Endodermal cell (in vitro differentiated cells): ENCODE measurements around the gene PLEKHG5. TPM values are rescaled to one million over a fixed set of nuclear protein-coding genes. Genes with fewer than 3 reads are reported as not detected.

Experiments used
- DNase-seq: peaks from one replicate; pipeline ENCODE4 v3.0.0-alpha.2; 2017
- H3K27ac ChIP-seq: 2 replicates; pipeline ENCODE4 v1.5.1; 2013; ENCODE audit warnings: mild to moderate bottlenecking, low read depth, low read length, moderate library complexity
- H3K27me3 ChIP-seq: 2 replicates; pipeline ENCODE4 v1.6.1; 2013; ENCODE audit warnings: mild to moderate bottlenecking, low read length, moderate library complexity; ENCODE audit not compliant: insufficient read depth, control insufficient read depth, poor library complexity, severe bottlenecking
- H3K36me3 ChIP-seq: 2 replicates; pipeline ENCODE4 v1.7.0; 2013; ENCODE audit warnings: mild to moderate bottlenecking, low read length, moderate library complexity; ENCODE audit not compliant: control insufficient read depth, insufficient read depth
- H3K4me1 ChIP-seq: one replicate; pipeline ENCODE4 v1.7.0; 2013; ENCODE audit warnings: low read length; ENCODE audit not compliant: control insufficient read depth, insufficient read depth
- H3K4me3 ChIP-seq: 2 replicates; pipeline ENCODE4 v1.5.1; 2013; ENCODE audit warnings: mild to moderate bottlenecking, low read length, moderate library complexity
- H3K9ac ChIP-seq: 2 replicates; pipeline ENCODE4 v1.6.1; 2013; ENCODE audit warnings: mild to moderate bottlenecking, low read length, moderate library complexity; ENCODE audit not compliant: poor library complexity, severe bottlenecking; ENCODE audit errors: extremely low read depth
- H3K9me3 ChIP-seq: 2 replicates; pipeline ENCODE4 v1.6.1; 2013; ENCODE audit warnings: mild to moderate bottlenecking, low read length, moderate library complexity; ENCODE audit not compliant: control insufficient read depth
- H3K27ac Mint-ChIP-seq: 2 replicates; pipeline ENCODE4 v1.8.0; 2020; ENCODE audit warnings: mixed read lengths
- H3K27me3 Mint-ChIP-seq: 2 replicates; pipeline ENCODE4 v1.8.0; 2021; ENCODE audit warnings: mild to moderate bottlenecking, mixed read lengths; ENCODE audit not compliant: insufficient read depth
- H3K36me3 Mint-ChIP-seq: 2 replicates; pipeline ENCODE4 v1.8.0; 2020; ENCODE audit warnings: low read depth, mixed read lengths
- H3K4me1 Mint-ChIP-seq: 2 replicates; pipeline ENCODE4 v1.8.0; 2020; ENCODE audit warnings: mixed read lengths
- H3K4me3 Mint-ChIP-seq: 2 replicates; pipeline ENCODE4 v1.8.0; 2020; ENCODE audit warnings: mild to moderate bottlenecking, moderate library complexity, mixed read lengths
- H3K9me3 Mint-ChIP-seq: 2 replicates; pipeline ENCODE4 v1.8.0; 2020; ENCODE audit warnings: mild to moderate bottlenecking, mixed read lengths
- CTCF ChIP-seq: fragments of 200-600 bp; sonication (generic); conservative IDR thresholded peaks from 2 replicates; pipeline ENCODE4 v1.5.0; 2021; ENCODE audit warnings: antibody characterized with exemption, mild to moderate bottlenecking
- WGBS, 2 experiments: methylation state at CpG; one replicate each; pipeline versions ENCODE4 v1.1.5 to v1.1.7; 2013; ENCODE audit warnings: missing lambda C conversion rate in 2 of 2, mixed read lengths in 1 of 2; ENCODE audit not compliant: insufficient coverage in 1 of 2, insufficient read length in 1 of 2; 5-methylcytosine and 5-hydroxymethylcytosine counted together
- total RNA-seq, 2 donors: library from RNA; stranded (reverse); fragmentation: NEBNext Ultra II Directional in 1 of 2; extraction: Animal tissue kit (Norgen Biotek cat#: 25700) in 1 of 2; gene quantifications; 2 replicates in 1 of 2; 3 replicates in 1 of 2; pipeline ENCODE4 v1.2.1, GENCODE V29; 2021

PLEKHG5 gene
- total RNA-seq, 2 donors from 2014 or later: 32.6 to 38.8 TPM

- Mint-ChIP-seq H3K36me3 (no peaks in the 10 kb centered on the region), H3K4me1 (no peaks in the 10 kb centered on the region), H3K9me3 (no peaks in the 10 kb centered on the region), H3K27ac (no peak overlapping the region), H3K4me3 (no peak overlapping the region), H3K27me3 (peaks cover 45% of the 10 kb centered on the region)
- no peaks in the 10 kb centered on the region for H3K9me3 ChIP-seq
- peak; percentile 53 for DNase-seq
- H3K4me3 ChIP-seq: no peak overlapping the region
- no peak overlapping the region for H3K9ac ChIP-seq
- no peak overlapping the region for H3K27ac ChIP-seq
- peaks cover 2% of the 10 kb centered on the region for H3K4me1 ChIP-seq
- WGBS, 2 experiments: 85 to 88% methylated on average over 10 to 13 of the region's 13 CpGs
- no peaks in the 10 kb centered on the region for H3K36me3 ChIP-seq
- peaks cover 29% of the 10 kb centered on the region for H3K27me3 ChIP-seq
- TF ChIP-seq CTCF: no peak
Measured at GRCh38 chr1:6498576-6499111, 7.2 kb upstream of the PLEKHG5 start.

- H3K9ac ChIP-seq: no peak overlapping the region
- H3K9me3 ChIP-seq: no peaks in the 10 kb centered on the region
- whole genome bisulfite sequencing, 2 experiments: 58 to 60% methylated on average over 5 to 20 of the region's 20 CpGs
- H3K4me3 ChIP-seq: peak overlapping the region; percentile 75
- peaks cover 2% of the 10 kb centered on the region for H3K4me1 ChIP-seq
- no peaks in the 10 kb centered on the region for H3K36me3 ChIP-seq
- Mint-ChIP-seq H3K36me3 (no peaks in the 10 kb centered on the region), H3K27ac (no peak overlapping the region), H3K4me3 (peak overlapping the region; percentile 54), H3K9me3 (no peaks in the 10 kb centered on the region), H3K27me3 (peaks cover 45% of the 10 kb centered on the region), H3K4me1 (no peaks in the 10 kb centered on the region)
- TF ChIP-seq CTCF: no peak
- peak; percentile 50 for DNase-seq
- no peak overlapping the region for H3K27ac ChIP-seq
- H3K27me3 ChIP-seq: peaks cover 29% of the 10 kb centered on the region
Measured at GRCh38 chr1:6497867-6498575, 6.6 kb upstream of the PLEKHG5 start.

GRCh38 chr1:6497215-6497866 lies 5.9 kb upstream of the PLEKHG5 start:
- Histone ChIP-seq H3K27ac (no peak overlapping the region), H3K4me1 (peaks cover 2% of the 10 kb centered on the region), H3K9ac (no peak overlapping the region), H3K27me3 (peaks cover 29% of the 10 kb centered on the region), H3K9me3 (no peaks in the 10 kb centered on the region), H3K4me3 (peak overlapping the region; percentile 78), H3K36me3 (no peaks in the 10 kb centered on the region)
- no peak for TF ChIP-seq CTCF
- H3K4me3 Mint-ChIP-seq: peak overlapping the region; percentile 61
- no peaks in the 10 kb centered on the region for H3K9me3 Mint-ChIP-seq
- H3K27me3 Mint-ChIP-seq: peaks cover 45% of the 10 kb centered on the region
- no peaks in the 10 kb centered on the region for H3K36me3 Mint-ChIP-seq
- no peak overlapping the region for H3K27ac Mint-ChIP-seq
- DNase-seq: peak; percentile 86
- no peaks in the 10 kb centered on the region for H3K4me1 Mint-ChIP-seq
- 0 to 2% methylated on average over 9 to 74 of the region's 74 CpGs for WGBS, 2 experiments
